Mononuclear cell (primary cell): ENCODE data around the gene FBXW5. TPM values are rescaled to one million over a fixed set of nuclear protein-coding genes. Genes with fewer than 3 reads are reported as not detected.

Experiments
- H3K27me3 ChIP-seq: 2 replicates; pipeline ENCODE4 v1.6.0; 2011; ENCODE audit warnings: low read length, control low read depth; ENCODE audit not compliant: insufficient read depth
- H3K4me1 ChIP-seq: 2 replicates; pipeline ENCODE4 v1.5.1; 2011; ENCODE audit warnings: mild to moderate bottlenecking, low read length, control low read depth; ENCODE audit not compliant: insufficient read depth
- H3K4me3 ChIP-seq: 2 replicates; pipeline ENCODE4 v1.5.1; 2011; ENCODE audit warnings: mild to moderate bottlenecking, low read length, moderate library complexity
- H3K9me3 ChIP-seq: 2 replicates; pipeline ENCODE4 v1.5.1; 2011; ENCODE audit warnings: low read depth, mild to moderate bottlenecking, control low read depth, low read length
- total RNA-seq: library from RNA; depleted of rRNA; stranded (reverse); fragments of >200 nt; gene quantifications from one replicate; pipeline ENCODE4 v1.2.3, GENCODE V29; 2012

Gene FBXW5
- total RNA-seq, 1 donor = 67.6 TPM

DNA sequence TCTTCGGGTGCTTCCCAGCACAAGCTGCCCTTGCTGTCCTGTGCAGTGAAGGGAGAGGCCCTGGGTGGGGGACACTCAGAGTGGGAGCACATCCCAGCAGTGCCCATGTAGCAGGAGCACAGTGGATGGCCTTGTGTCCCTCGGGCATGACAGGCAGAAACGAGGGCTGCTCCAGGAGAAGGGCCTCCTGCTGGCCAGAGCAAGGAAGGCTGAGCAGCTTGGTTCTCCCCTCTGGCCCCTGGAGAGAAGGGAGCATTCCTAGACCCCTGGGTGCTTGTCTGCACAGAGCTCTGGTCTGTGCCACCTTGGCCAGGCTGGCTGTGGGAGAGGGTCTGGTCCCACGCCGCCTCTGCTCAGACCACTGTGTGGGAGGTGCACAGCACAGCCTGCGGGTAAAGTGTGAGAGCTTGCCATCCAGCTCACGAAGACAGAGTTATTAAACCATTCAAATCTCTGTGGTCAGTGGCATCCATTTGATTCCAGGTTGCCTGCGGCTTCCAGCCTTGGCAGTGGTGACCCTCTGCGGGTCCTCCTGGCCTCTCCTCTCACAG, 18.3 kb downstream of the FBXW5 start:
- H3K9me3 ChIP-seq = no peaks in the 10 kb centered on the region
- H3K4me3 ChIP-seq = no peak overlapping the region
- H3K4me1 ChIP-seq = no peaks in the 10 kb centered on the region
- no peaks in the 10 kb centered on the region for H3K27me3 ChIP-seq

DNA sequence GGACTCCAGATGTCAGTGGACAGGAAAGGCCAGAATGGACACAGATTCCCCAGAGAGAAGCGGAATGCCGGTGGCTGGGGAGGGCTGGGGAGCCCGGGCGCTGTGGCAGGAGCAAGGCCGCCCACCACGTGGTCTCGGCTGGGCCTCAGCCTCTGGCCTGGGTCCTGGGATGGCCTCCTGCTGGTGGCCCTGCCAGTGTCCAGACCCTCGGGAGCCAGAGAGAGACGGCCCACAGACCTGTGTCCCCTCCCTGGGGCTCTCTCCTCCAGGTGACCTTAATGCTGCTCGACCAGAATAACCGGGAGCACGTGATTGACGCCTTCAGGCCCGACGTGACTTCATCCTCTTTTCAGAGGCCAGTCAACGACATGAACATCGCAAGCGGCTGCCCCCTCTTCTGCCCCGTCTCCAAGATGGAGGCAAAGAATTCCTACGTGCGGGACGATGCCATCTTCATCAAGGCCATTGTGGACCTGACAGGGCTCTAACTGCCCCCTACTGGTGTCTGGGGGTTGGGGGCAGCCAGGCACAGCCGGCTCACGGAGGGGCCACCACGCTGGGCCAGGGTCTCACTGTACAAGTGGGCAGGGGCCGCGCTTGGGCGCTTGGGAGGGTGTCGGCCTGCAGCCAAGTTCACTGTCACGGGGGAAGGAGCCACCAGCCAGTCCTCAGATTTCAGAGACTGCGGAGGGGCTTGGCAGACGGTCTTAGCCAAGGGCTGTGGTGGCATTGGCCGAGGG, 19.0 kb downstream of the FBXW5 start:
- Histone ChIP-seq H3K9me3 (no peaks in the 10 kb centered on the region), H3K4me1 (no peaks in the 10 kb centered on the region), H3K4me3 (no peak overlapping the region), H3K27me3 (no peaks in the 10 kb centered on the region)

GRCh38 chr9:136923881-136924280, 20.7 kb downstream of the FBXW5 start:
- Histone ChIP-seq H3K27me3 (no peaks in the 10 kb centered on the region), H3K9me3 (no peaks in the 10 kb centered on the region), H3K4me1 (no peaks in the 10 kb centered on the region), H3K4me3 (no peak overlapping the region)

GRCh38 chr9:136922540-136922939, 22.0 kb downstream of the FBXW5 start:
- Histone ChIP-seq H3K27me3 (no peaks in the 10 kb centered on the region), H3K4me3 (no peak overlapping the region), H3K4me1 (no peaks in the 10 kb centered on the region), H3K9me3 (no peaks in the 10 kb centered on the region)

DNA sequence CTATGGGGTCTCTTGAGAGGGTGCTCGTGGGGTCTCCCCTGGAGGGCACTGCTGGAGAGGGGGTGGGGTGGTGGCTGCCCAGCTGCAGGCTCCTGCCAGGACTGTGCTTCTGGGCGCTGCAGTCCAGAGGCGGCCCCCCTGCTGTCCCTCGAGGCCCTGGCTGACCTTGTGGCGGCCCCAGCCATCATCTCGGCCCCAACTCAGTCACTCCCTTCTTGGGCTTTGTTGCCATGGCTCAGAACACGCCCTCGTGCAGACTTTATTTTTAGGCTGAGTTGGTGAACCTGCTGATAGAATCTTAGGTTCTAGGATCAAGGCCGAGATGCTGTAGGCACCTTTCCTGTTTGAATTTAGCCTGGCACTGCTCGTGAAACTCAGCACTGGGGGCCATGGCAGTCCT, 22.8 kb downstream of the FBXW5 start:
- Histone ChIP-seq H3K4me3 (no peak overlapping the region), H3K27me3 (no peaks in the 10 kb centered on the region), H3K4me1 (no peaks in the 10 kb centered on the region), H3K9me3 (no peaks in the 10 kb centered on the region)

DNA sequence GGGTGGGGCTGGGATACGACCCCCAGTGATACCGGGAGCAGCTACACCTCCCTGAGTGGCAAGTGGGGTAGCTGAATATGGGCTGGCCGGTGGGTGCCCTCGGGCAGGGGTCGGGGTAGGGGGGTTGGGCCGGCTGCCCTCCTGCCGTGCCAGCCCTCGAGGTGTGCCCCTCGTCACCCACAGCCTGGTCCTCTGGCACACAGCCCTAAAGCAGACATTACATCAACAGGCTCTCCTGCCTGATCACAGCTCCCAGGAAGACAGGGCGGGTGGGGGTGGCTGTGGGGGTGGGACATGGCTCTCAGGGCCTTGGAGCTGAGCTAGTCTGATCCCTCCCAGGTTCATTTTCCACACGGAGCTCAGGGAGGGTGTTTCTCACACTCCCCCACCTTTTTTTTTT, 23.2 kb downstream of the FBXW5 start:
- Histone ChIP-seq H3K4me1 (no peaks in the 10 kb centered on the region), H3K9me3 (no peaks in the 10 kb centered on the region), H3K4me3 (no peak overlapping the region), H3K27me3 (no peaks in the 10 kb centered on the region)

GRCh38 chr9:136920734-136921231, 23.8 kb downstream of the FBXW5 start:
- no peaks in the 10 kb centered on the region for H3K9me3 ChIP-seq
- no peaks in the 10 kb centered on the region for H3K27me3 ChIP-seq
- H3K4me3 ChIP-seq = no peak overlapping the region
- no peaks in the 10 kb centered on the region for H3K4me1 ChIP-seq

DNA sequence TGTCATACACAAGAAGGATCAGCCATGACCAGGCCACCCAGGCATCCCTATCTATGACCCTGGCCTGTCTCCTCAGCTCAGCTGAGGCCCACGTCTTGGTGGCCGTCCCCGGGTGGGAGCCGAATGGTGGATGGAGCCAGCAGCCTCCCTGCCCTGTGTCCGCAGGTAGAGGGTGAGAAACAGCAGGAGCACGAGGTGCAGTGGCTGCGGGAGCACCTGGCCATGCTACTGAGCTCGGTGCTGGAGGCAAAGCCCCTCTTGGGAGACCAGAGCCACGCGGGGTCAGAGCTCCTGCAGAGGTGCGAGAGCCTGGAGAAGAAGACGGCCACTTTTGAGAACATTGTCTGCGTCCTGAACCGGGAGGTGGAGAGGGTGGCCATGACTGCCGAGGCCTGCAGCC, 24.5 kb downstream of the FBXW5 start:
- H3K4me3 ChIP-seq = no peak overlapping the region

DNA sequence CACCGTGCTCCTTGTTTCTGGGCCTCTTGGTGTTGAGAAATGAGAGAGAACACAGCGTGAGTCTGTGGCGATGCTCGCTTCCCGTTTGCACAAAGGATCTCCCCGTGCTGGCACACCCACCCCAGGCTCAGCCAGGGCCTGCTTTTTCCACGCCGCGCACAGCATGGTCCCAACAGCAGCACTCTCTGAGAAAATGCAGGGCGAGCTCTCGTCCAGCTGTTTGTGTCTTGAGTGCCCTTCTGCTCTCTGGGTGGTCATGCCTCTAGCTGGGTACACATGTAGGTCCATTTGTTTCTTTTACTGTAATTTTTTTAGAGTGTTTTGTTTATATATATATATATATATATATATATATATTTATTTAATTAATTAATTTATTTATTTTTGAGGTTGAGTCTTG, 26.6 kb downstream of the FBXW5 start:
- H3K9me3 ChIP-seq = no peaks in the 10 kb centered on the region
- H3K4me1 ChIP-seq = no peaks in the 10 kb centered on the region
- H3K27me3 ChIP-seq = no peaks in the 10 kb centered on the region
- H3K4me3 ChIP-seq = no peak overlapping the region

More for the DNA sequence above, 24.5 kb downstream of the FBXW5 start:
- no peaks in the 10 kb centered on the region for H3K27me3 ChIP-seq
- no peaks in the 10 kb centered on the region for H3K4me1 ChIP-seq
- H3K9me3 ChIP-seq = no peaks in the 10 kb centered on the region

GRCh38 chr9:136916330-136917184, 28.0 kb downstream of the FBXW5 start:
- H3K4me3 ChIP-seq = no peak overlapping the region
- H3K4me1 ChIP-seq = no peaks in the 10 kb centered on the region
- H3K27me3 ChIP-seq = no peaks in the 10 kb centered on the region
- no peaks in the 10 kb centered on the region for H3K9me3 ChIP-seq

DNA sequence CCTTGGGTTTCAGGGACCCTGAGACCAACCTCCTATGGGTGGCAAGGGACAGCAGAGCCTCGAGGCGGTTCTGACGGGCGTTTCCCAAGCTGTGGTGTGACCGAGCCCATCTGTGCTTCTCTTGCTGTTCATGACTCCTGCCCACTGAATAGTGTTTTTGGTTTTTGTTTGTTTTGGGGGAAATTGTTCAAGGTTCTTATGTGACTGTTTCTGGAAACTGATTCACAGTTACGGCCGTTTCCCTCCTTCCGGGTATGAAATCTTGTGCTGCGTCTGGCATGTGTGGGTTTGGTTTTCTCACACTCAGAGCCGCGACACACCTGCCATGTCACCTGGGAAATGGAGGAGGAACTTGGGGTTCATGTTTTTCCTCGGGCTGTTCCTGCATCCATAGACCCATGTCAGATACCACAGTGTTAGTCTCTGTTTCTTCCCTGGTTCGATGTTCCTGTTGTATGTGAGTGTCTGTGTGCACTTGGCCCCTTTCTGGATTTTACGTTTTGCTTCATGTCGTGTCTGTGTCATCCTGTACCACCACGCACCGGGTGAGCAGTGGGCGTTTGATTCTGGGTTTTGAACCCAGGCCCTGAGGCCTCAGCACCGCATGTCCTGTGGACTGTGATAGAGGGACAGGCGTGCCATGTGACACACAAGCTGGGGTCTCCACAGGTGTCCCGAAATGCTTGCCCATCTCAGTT, 28.8 kb downstream of the FBXW5 start:
- H3K4me3 ChIP-seq = no peak overlapping the region
- no peaks in the 10 kb centered on the region for H3K4me1 ChIP-seq
- H3K9me3 ChIP-seq = no peaks in the 10 kb centered on the region
- H3K27me3 ChIP-seq = no peaks in the 10 kb centered on the region

DNA sequence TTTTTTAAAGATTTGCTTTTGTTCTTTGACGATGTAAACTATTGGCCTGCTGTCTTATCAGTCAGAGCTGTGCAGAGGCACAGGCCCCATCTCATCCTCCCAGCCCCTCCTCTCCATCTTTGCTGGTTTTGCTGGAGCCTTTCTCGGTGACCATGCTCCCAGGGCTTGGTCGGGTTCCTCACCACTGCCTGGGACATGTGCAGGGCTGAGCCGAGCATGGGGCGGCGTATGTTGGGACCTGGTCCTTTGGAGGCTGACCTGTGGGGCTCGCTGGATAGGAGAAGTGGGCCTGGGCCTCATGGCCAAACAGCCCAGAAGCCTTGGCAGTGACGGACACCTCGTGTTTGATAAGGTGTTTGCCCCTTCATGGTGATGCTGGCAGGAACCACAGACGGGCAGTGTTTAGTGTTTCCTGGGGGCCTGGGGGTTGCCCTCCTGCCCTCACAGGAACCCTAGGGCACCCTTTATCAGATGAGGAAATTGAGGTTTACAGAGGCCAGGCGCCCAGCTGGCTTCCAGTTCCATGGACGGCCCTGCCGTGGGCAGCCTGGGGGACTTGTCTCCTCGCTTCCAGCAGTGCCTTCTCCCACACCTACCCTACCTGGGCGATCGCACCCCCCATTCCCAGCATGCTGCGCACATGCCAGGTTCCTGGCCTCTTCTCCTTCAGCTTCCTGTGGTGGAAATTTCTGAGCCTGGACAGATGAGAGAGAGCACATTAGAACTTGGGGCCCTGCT, 30.7 kb downstream of the FBXW5 start:
- Histone ChIP-seq H3K9me3 (no peaks in the 10 kb centered on the region), H3K4me3 (no peak overlapping the region), H3K4me1 (no peaks in the 10 kb centered on the region), H3K27me3 (no peaks in the 10 kb centered on the region)

- Histone ChIP-seq H3K27me3 (no peaks in the 10 kb centered on the region), H3K4me3 (no peak overlapping the region), H3K9me3 (no peaks in the 10 kb centered on the region)
Observed at GRCh38 chr9:136910901-136911245, 33.7 kb downstream of the FBXW5 start.

GRCh38 chr9:136910197-136910900, 34.2 kb downstream of the FBXW5 start:
- no peaks in the 10 kb centered on the region for H3K27me3 ChIP-seq
- no peak overlapping the region for H3K4me3 ChIP-seq
- no peaks in the 10 kb centered on the region for H3K4me1 ChIP-seq
- no peaks in the 10 kb centered on the region for H3K9me3 ChIP-seq

More at GRCh38 chr9:136910901-136911245, 33.7 kb downstream of the FBXW5 start:
- H3K4me1 ChIP-seq = no peaks in the 10 kb centered on the region
